ENCODE data around the gene WDR7. TPM values are rescaled to one million over a fixed set of nuclear protein-coding genes. Genes with fewer than 3 reads are reported as not detected.

WDR7 gene
- total and polyA plus RNA-seq, 10 of the 15 experiments (the other 5 are each of a cell fraction or from before 2014, with no cell fraction given): 2.8 to 16.5 (median 11.7) TPM

DNA sequence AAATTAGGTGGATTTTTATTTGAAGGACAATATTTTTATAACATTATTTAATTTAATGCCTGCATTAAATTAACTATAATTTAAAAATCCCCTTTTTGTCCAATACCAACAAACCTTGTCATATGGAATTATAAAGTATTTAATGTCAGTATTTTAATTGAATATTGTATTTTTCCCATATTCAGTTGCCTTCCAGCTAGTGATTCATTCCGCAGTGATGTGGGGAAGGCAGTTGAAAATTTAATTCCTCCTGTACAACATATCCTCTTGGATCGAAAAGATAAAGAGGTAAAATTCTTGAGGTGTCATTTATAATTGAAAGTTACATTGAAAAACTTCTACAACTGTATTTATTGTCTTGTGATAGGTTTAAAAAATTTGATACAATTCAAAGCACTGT is 40.4 kb downstream of the WDR7 start (continued):
- TF ChIP-seq, protein P1, sequence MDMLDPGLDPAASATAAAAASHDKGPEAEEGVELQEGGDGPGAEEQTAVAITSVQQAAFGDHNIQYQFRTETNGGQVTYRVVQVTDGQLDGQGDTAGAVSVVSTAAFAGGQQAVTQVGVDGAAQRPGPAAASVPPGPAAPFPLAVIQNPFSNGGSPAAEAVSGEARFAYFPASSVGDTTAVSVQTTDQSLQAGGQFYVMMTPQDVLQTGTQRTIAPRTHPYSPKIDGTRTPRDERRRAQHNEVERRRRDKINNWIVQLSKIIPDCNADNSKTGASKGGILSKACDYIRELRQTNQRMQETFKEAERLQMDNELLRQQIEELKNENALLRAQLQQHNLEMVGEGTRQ (IDR thresholded peaks at IDR 0.05; ENCODE audit: borderline replicate concordance, low read depth, low read length): no peak
- no peak for TF ChIP-seq NFIC (IDR thresholded peaks at IDR 0.05; ENCODE audit: low read depth, low read length)
- no peak for TF ChIP-seq RFX5 (IDR thresholded peaks at IDR 0.05; ENCODE audit: low read depth, low read length)
- TF ChIP-seq STAT1 (conservative IDR thresholded peaks at IDR 0.05): no peak
- TF ChIP-seq, protein P2, sequence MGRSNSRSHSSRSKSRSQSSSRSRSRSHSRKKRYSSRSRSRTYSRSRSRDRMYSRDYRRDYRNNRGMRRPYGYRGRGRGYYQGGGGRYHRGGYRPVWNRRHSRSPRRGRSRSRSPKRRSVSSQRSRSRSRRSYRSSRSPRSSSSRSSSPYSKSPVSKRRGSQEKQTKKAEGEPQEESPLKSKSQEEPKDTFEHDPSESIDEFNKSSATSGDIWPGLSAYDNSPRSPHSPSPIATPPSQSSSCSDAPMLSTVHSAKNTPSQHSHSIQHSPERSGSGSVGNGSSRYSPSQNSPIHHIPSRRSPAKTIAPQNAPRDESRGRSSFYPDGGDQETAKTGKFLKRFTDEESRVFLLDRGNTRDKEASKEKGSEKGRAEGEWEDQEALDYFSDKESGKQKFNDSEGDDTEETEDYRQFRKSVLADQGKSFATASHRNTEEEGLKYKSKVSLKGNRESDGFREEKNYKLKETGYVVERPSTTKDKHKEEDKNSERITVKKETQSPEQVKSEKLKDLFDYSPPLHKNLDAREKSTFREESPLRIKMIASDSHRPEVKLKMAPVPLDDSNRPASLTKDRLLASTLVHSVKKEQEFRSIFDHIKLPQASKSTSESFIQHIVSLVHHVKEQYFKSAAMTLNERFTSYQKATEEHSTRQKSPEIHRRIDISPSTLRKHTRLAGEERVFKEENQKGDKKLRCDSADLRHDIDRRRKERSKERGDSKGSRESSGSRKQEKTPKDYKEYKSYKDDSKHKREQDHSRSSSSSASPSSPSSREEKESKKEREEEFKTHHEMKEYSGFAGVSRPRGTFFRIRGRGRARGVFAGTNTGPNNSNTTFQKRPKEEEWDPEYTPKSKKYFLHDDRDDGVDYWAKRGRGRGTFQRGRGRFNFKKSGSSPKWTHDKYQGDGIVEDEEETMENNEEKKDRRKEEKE (IDR thresholded peaks at IDR 0.05): no peak
- TF ChIP-seq RAD21 (IDR thresholded peaks at IDR 0.05; ENCODE audit: insufficient read depth, low read depth, low read length): no peak
- no peak for TF ChIP-seq POLR2AphosphoS5 (IDR thresholded peaks at IDR 0.05; ENCODE audit: low read length)
- TF ChIP-seq, protein P3, sequence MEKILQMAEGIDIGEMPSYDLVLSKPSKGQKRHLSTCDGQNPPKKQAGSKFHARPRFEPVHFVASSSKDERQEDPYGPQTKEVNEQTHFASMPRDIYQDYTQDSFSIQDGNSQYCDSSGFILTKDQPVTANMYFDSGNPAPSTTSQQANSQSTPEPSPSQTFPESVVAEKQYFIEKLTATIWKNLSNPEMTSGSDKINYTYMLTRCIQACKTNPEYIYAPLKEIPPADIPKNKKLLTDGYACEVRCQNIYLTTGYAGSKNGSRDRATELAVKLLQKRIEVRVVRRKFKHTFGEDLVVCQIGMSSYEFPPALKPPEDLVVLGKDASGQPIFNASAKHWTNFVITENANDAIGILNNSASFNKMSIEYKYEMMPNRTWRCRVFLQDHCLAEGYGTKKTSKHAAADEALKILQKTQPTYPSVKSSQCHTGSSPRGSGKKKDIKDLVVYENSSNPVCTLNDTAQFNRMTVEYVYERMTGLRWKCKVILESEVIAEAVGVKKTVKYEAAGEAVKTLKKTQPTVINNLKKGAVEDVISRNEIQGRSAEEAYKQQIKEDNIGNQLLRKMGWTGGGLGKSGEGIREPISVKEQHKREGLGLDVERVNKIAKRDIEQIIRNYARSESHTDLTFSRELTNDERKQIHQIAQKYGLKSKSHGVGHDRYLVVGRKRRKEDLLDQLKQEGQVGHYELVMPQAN (conservative IDR thresholded peaks at IDR 0.05): no peak
- TF ChIP-seq, protein P4, sequence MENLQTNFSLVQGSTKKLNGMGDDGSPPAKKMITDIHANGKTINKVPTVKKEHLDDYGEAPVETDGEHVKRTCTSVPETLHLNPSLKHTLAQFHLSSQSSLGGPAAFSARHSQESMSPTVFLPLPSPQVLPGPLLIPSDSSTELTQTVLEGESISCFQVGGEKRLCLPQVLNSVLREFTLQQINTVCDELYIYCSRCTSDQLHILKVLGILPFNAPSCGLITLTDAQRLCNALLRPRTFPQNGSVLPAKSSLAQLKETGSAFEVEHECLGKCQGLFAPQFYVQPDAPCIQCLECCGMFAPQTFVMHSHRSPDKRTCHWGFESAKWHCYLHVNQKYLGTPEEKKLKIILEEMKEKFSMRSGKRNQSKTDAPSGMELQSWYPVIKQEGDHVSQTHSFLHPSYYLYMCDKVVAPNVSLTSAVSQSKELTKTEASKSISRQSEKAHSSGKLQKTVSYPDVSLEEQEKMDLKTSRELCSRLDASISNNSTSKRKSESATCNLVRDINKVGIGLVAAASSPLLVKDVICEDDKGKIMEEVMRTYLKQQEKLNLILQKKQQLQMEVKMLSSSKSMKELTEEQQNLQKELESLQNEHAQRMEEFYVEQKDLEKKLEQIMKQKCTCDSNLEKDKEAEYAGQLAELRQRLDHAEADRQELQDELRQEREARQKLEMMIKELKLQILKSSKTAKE (IDR thresholded peaks at IDR 0.05; ENCODE audit: low read depth, poor library complexity, severe bottlenecking): no peak
- no peak for TF ChIP-seq SMAD5 (IDR thresholded peaks at IDR 0.05; ENCODE audit: low read depth)
